Heart left ventricle (tissue), 16 donors: ENCODE results near the gene POLR1C. TPM values are rescaled to one million over a fixed set of nuclear protein-coding genes. Genes with fewer than 3 reads are reported as not detected.

ENCODE experiments used
- ATAC-seq, 4 donors: fragments of 200-7000 bp; cut with Tn5 transposase; one replicate each; pipeline ENCODE4 v1.9.1; 2020 to 2022; ENCODE audit warnings: moderate library complexity in 4 of 4, mild to moderate bottlenecking in 3 of 4, moderate number of reproducible peaks in 1 of 4
- DNase-seq, 5 donors: peaks; one replicate each; pipeline ENCODE4 v3.0.0-alpha.2; 2020
- H3K27ac ChIP-seq, 12 donors: fragments of 200-600 bp; sonication (generic) in 4 of 12; one replicate each; pipeline versions ENCODE4 v1.5.0 to v1.8.0; 2016 to 2022; ENCODE audit warnings: mild to moderate bottlenecking in 2 of 12
- H3K27me3 ChIP-seq, 9 donors: fragments of 200-600 bp; sonication (generic) in 2 of 9; one replicate each; pipeline versions ENCODE4 v1.5.1 to v1.8.0; 2016 to 2022; ENCODE audit warnings: mild to moderate bottlenecking in 3 of 9
- H3K36me3 ChIP-seq, 9 donors: fragments of 200-600 bp; sonication (generic) in 2 of 9; one replicate each; pipeline versions ENCODE4 v1.5.0 to v1.8.0; 2018 to 2022; ENCODE audit warnings: mild to moderate bottlenecking in 2 of 9
- H3K4me1 ChIP-seq, 12 donors: fragments of 200-600 bp; sonication (generic) in 4 of 12; one replicate each; pipeline versions ENCODE4 v1.5.0 to v1.8.0; 2016 to 2022; ENCODE audit warnings: mild to moderate bottlenecking in 3 of 12
- H3K4me3 ChIP-seq, 12 donors: fragments of 200-600 bp; sonication (generic) in 4 of 12; one replicate each; pipeline versions ENCODE4 v1.5.0 to v1.8.0; 2017 to 2022; ENCODE audit warnings: mild to moderate bottlenecking in 9 of 12, moderate library complexity in 4 of 12
- H3K9me3 ChIP-seq, 12 donors: fragments of 200-600 bp; sonication (generic) in 4 of 12; one replicate each; pipeline versions ENCODE4 v1.5.0 to v1.8.0; 2016 to 2022; ENCODE audit warnings: mild to moderate bottlenecking in 1 of 12
- CTCF ChIP-seq, 12 donors: fragments of 200-600 bp; sonication (generic) in 4 of 12; IDR thresholded peaks; one replicate each; pipeline versions ENCODE4 v1.5.0 to v1.8.0; 2018 to 2022; ENCODE audit warnings: antibody characterized with exemption in 12 of 12, mild to moderate bottlenecking in 5 of 12
- POLR2A ChIP-seq, 2 donors: fragments of 450-650 bp; IDR thresholded peaks; one replicate each; pipeline ENCODE4 v1.6.1; 2017; ENCODE audit warnings: antibody characterized with exemption in 2 of 2, mild to moderate bottlenecking in 2 of 2, moderate library complexity in 2 of 2
- WGBS, 4 donors: extraction: QIAGEN DNeasy Blood & Tissue Kit in 2 of 4; methylation state at CpG; one replicate each; pipeline versions ENCODE4 v1.1.5 to v1.1.7; 2013 to 2018; 5-methylcytosine and 5-hydroxymethylcytosine counted together
- intact Hi-C, 10 donors: fragments of 100-400 bp; cut with DNase I; formaldehyde crosslinking; loops; one replicate each; pipeline versions ENCODE4 v1.11.1 to v1.14.2; 2022
- polyA plus RNA-seq, 2 donors: library from polyadenylated mRNA; stranded (reverse); fragments of 200-250 nt; gene quantifications; one replicate each; pipeline ENCODE4 v1.2.3, GENCODE V29; 2013
- total RNA-seq, 9 donors: library from RNA; depleted of rRNA in 2 of 9; stranded (reverse); fragments of >200 nt in 2 of 9; fragmentation: NEBNext Ultra II Directional in 3 of 9; extraction: Animal tissue kit (Norgen Biotek cat#: 25700) in 3 of 9; gene quantifications; one replicate each; pipeline versions ENCODE4 v1.1.0 to v1.2.4, GENCODE V29; 2016 to 2023
- donor health status: ischemic (EF 13 %, LVEDD 7.1; RV severe dilation, severe dysfunction).
- donor health status: healthy with polysubstance abuse.
- donor health status: DM: no; HTN: yes; CAD: no.
- donor health status: DM: no; HTN: no; CAD: no.
- donor health status: ischemic (EF 25% LVEDD 6.9; RV normal size, moderate dysfunction).
- donor health status: ischemic (EF 25% LVEDD 5.7; RV mildly dilated, moderate dysfunction).
- donor health status: healthy.
- donor health status: DM: yes; HTN: yes; CAD: no.
- donor health status: ischemic (EF 35%, LVEDD 5.7; RV mildly dilated, moderate dysfunction).
- donor health status: nonischemic (EF 11% LVEDD 7.7; RV severe dilation, severe dysfunction).
- donor health status: DM: yes; HTN: yes; CAD: no.
- donor health status: PGD.
- donor health status: ischemic (EF 29% LVEDD 5.4; RV normal size, mild dysfunction).
- donor health status: nonischemic (EF 23%, LVEDD 6.1; RV moderate dilation, normal function).

The POLR1C gene
- total and polyA plus RNA-seq, 11 donors, result 9.5 to 52.9 (median 13.5) TPM

GRCh38 chr6:43481075-43481474 is 35.8 kb upstream of the POLR1C start:
- TF ChIP-seq CTCF (IDR thresholded peaks at IDR 0.05) (no peak), POLR2A (IDR thresholded peaks at IDR 0.05) (no peak)
- H3K4me1 ChIP-seq, result peaks cover 8 to 54% (median 34%) of the 10 kb centered on the region in 12 donors
- H3K4me3 ChIP-seq, result no peak overlapping the region
- intact Hi-C loops, result no loop called here
- no peak overlapping the region for H3K27ac ChIP-seq
- DNase-seq (no peak), ATAC-seq (no peak)
- H3K36me3 ChIP-seq, result peaks cover 0 to 14% (median 0%) of the 10 kb centered on the region in 9 donors
- H3K9me3 ChIP-seq, result no peaks in the 10 kb centered on the region
- WGBS, 4 donors, result 92 to 94% (median 93%) methylated on average over 2 of the region's 2 CpGs
- no peaks in the 10 kb centered on the region for H3K27me3 ChIP-seq

GRCh38 chr6:43481591-43482236 is 35.2 kb upstream of the POLR1C start:
- Histone ChIP-seq H3K36me3 (peaks cover 0 to 14% (median 0%) of the 10 kb centered on the region in 9 donors), H3K4me1 (peaks cover 8 to 53% (median 34%) of the 10 kb centered on the region in 12 donors), H3K27me3 (no peaks in the 10 kb centered on the region), H3K9me3 (no peaks in the 10 kb centered on the region), H3K27ac (no peak overlapping the region), H3K4me3 (no peak overlapping the region)
- no peak for DNase-seq
- intact Hi-C loops, result no loop called here
- no peak for ATAC-seq
- 66 to 75% (median 68%) methylated on average over 11 of the region's 11 CpGs for WGBS, 4 donors
- TF ChIP-seq POLR2A (IDR thresholded peaks at IDR 0.05) (no peak), CTCF (IDR thresholded peaks at IDR 0.05) (no peak)

GRCh38 chr6:43488667-43489276 is 28.1 kb upstream of the POLR1C start:
- ATAC-seq, result no peak
- peak overlapping the region in 2 of 12 donors; percentile 13 to 26 for H3K27ac ChIP-seq
- no peaks in the 10 kb centered on the region for H3K9me3 ChIP-seq
- TF ChIP-seq POLR2A (IDR thresholded peaks at IDR 0.05) (no peak), CTCF (IDR thresholded peaks at IDR 0.05) (no peak)
- H3K4me3 ChIP-seq, result no peak overlapping the region
- no peak for DNase-seq
- intact Hi-C loops, result no loop called here
- H3K36me3 ChIP-seq, result peaks cover 0 to 14% (median 0%) of the 10 kb centered on the region in 9 donors
- H3K27me3 ChIP-seq, result no peaks in the 10 kb centered on the region
- peaks cover 0 to 28% (median 12%) of the 10 kb centered on the region in 12 donors for H3K4me1 ChIP-seq
- WGBS, 4 donors, result 54 to 65% (median 62%) methylated on average over 4 of the region's 4 CpGs

GRCh38 chr6:43489277-43490072 is 27.4 kb upstream of the POLR1C start:
- ATAC-seq (peak in 2 of 4 donors; percentile 7 to 21), DNase-seq (no peak)
- H3K4me1 ChIP-seq, result peaks cover 0 to 34% (median 12%) of the 10 kb centered on the region in 12 donors
- intact Hi-C loops, result loop anchor here in 1 of 10 donors (10.0 kb wide), 1 partner anchor 105 kb away; no protein-coding TSS in a partner anchor
- 80 to 87% (median 82%) methylated on average over 7 to 12 of the region's 12 CpGs for WGBS, 4 donors
- TF ChIP-seq POLR2A (IDR thresholded peaks at IDR 0.05) (no peak), CTCF (IDR thresholded peaks at IDR 0.05) (no peak)
- no peak overlapping the region for H3K4me3 ChIP-seq
- H3K36me3 ChIP-seq, result peaks cover 0 to 14% (median 0%) of the 10 kb centered on the region in 9 donors
- H3K27me3 ChIP-seq, result no peaks in the 10 kb centered on the region
- H3K27ac ChIP-seq, result peak overlapping the region in 3 of 12 donors; percentile 24 to 34 (median 34)
- H3K9me3 ChIP-seq, result no peaks in the 10 kb centered on the region
